ENCODE results near the gene PIBF1.

Gene PIBF1

GRCh38 chr13:73034901-73035300 is 253.0 kb downstream of the PIBF1 start:
- no peak for TF ChIP-seq CTCF (IDR thresholded peaks at IDR 0.05; ENCODE audit: borderline replicate concordance, extremely low read depth, low read length, poor library complexity, severe bottlenecking)
- TF ChIP-seq EZH2 (IDR thresholded peaks at IDR 0.05; ENCODE audit: borderline replicate concordance, low read depth, low read length, severe bottlenecking): no peak
- Histone ChIP-seq H4K20me1 (ENCODE audit: insufficient read depth, low read length) (no peaks in the 10 kb centered on the region), H3K36me3 (ENCODE audit: insufficient read depth, low read length) (no peaks in the 10 kb centered on the region), H3K4me3 (ENCODE audit: low read depth in 1 of 2, low read length in 2 of 2) (no peak overlapping the region), H3K79me2 (ENCODE audit: insufficient read depth, low read length) (no peaks in the 10 kb centered on the region), H3K4me2 (ENCODE audit: insufficient read depth, low read length) (no peak overlapping the region), H3K27me3 (ENCODE audit: insufficient read depth, low read length, poor library complexity) (no peaks in the 10 kb centered on the region), H3K4me1 (ENCODE audit: insufficient read depth, low read length) (no peaks in the 10 kb centered on the region), H3K9me3 (ENCODE audit: insufficient read depth, low read length, severe bottlenecking) (no peaks in the 10 kb centered on the region), H3K27ac (ENCODE audit: low read length) (no peak overlapping the region), H2AFZ (ENCODE audit: low read depth, low read length) (no peak overlapping the region), H3K9ac (ENCODE audit: low read depth, low read length) (no peak overlapping the region)
- ATAC-seq (ENCODE audit: insufficient read depth, low read depth) (no peak), DNase-seq (no peak)

- H3K27me3 ChIP-seq (ENCODE audit: insufficient read depth, low read length, poor library complexity): no peaks in the 10 kb centered on the region
- no peaks in the 10 kb centered on the region for H3K36me3 ChIP-seq (ENCODE audit: insufficient read depth, low read length)
- H3K79me2 ChIP-seq (ENCODE audit: insufficient read depth, low read length): no peaks in the 10 kb centered on the region
- DNase-seq (no peak), ATAC-seq (ENCODE audit: insufficient read depth, low read depth) (no peak)
- H3K9me3 ChIP-seq (ENCODE audit: insufficient read depth, low read length, severe bottlenecking): no peaks in the 10 kb centered on the region
- H3K4me2 ChIP-seq (ENCODE audit: insufficient read depth, low read length): no peak overlapping the region
- H4K20me1 ChIP-seq (ENCODE audit: insufficient read depth, low read length): no peaks in the 10 kb centered on the region
- H3K27ac ChIP-seq (ENCODE audit: low read length): no peak overlapping the region
- no peak overlapping the region for H3K4me3 ChIP-seq (ENCODE audit: low read depth in 1 of 2, low read length in 2 of 2)
- no peak overlapping the region for H2AFZ ChIP-seq (ENCODE audit: low read depth, low read length)
- TF ChIP-seq EZH2 (IDR thresholded peaks at IDR 0.05; ENCODE audit: borderline replicate concordance, low read depth, low read length, severe bottlenecking): no peak
- no peak for TF ChIP-seq CTCF (IDR thresholded peaks at IDR 0.05; ENCODE audit: borderline replicate concordance, extremely low read depth, low read length, poor library complexity, severe bottlenecking)
- no peaks in the 10 kb centered on the region for H3K4me1 ChIP-seq (ENCODE audit: insufficient read depth, low read length)
- H3K9ac ChIP-seq (ENCODE audit: low read depth, low read length): no peak overlapping the region
These were observed 253.7 kb downstream of the PIBF1 start for GRCh38 chr13:73035660-73036059.

GRCh38 chr13:73036566-73036965 is 254.6 kb downstream of the PIBF1 start:
- H2AFZ ChIP-seq (ENCODE audit: low read depth, low read length): no peak overlapping the region
- H3K27me3 ChIP-seq (ENCODE audit: insufficient read depth, low read length, poor library complexity): no peaks in the 10 kb centered on the region
- H3K79me2 ChIP-seq (ENCODE audit: insufficient read depth, low read length): no peaks in the 10 kb centered on the region
- no peak overlapping the region for H3K4me3 ChIP-seq (ENCODE audit: low read depth in 1 of 2, low read length in 2 of 2)
- TF ChIP-seq CTCF (IDR thresholded peaks at IDR 0.05; ENCODE audit: borderline replicate concordance, extremely low read depth, low read length, poor library complexity, severe bottlenecking): no peak
- TF ChIP-seq EZH2 (IDR thresholded peaks at IDR 0.05; ENCODE audit: borderline replicate concordance, low read depth, low read length, severe bottlenecking): no peak
- H3K9me3 ChIP-seq (ENCODE audit: insufficient read depth, low read length, severe bottlenecking): no peaks in the 10 kb centered on the region
- no peak overlapping the region for H3K27ac ChIP-seq (ENCODE audit: low read length)
- DNase-seq (no peak), ATAC-seq (ENCODE audit: insufficient read depth, low read depth) (no peak)
- H3K9ac ChIP-seq (ENCODE audit: low read depth, low read length): no peak overlapping the region
- no peaks in the 10 kb centered on the region for H3K36me3 ChIP-seq (ENCODE audit: insufficient read depth, low read length)
- no peak overlapping the region for H3K4me2 ChIP-seq (ENCODE audit: insufficient read depth, low read length)
- no peaks in the 10 kb centered on the region for H3K4me1 ChIP-seq (ENCODE audit: insufficient read depth, low read length)
- H4K20me1 ChIP-seq (ENCODE audit: insufficient read depth, low read length): no peaks in the 10 kb centered on the region

- Histone ChIP-seq H3K27me3 (ENCODE audit: insufficient read depth, low read length, poor library complexity) (no peaks in the 10 kb centered on the region), H3K27ac (ENCODE audit: low read length) (no peak overlapping the region), H3K9me3 (ENCODE audit: insufficient read depth, low read length, severe bottlenecking) (no peaks in the 10 kb centered on the region), H3K4me1 (ENCODE audit: insufficient read depth, low read length) (no peaks in the 10 kb centered on the region), H3K36me3 (ENCODE audit: insufficient read depth, low read length) (no peaks in the 10 kb centered on the region), H3K79me2 (ENCODE audit: insufficient read depth, low read length) (no peaks in the 10 kb centered on the region), H3K4me2 (ENCODE audit: insufficient read depth, low read length) (no peak overlapping the region), H3K9ac (ENCODE audit: low read depth, low read length) (no peak overlapping the region), H4K20me1 (ENCODE audit: insufficient read depth, low read length) (no peaks in the 10 kb centered on the region), H3K4me3 (ENCODE audit: low read depth in 1 of 2, low read length in 2 of 2) (no peak overlapping the region), H2AFZ (ENCODE audit: low read depth, low read length) (no peak overlapping the region)
- ATAC-seq (ENCODE audit: insufficient read depth, low read depth) (no peak), DNase-seq (no peak)
- no peak for TF ChIP-seq EZH2 (IDR thresholded peaks at IDR 0.05; ENCODE audit: borderline replicate concordance, low read depth, low read length, severe bottlenecking)
- no peak for TF ChIP-seq CTCF (IDR thresholded peaks at IDR 0.05; ENCODE audit: borderline replicate concordance, extremely low read depth, low read length, poor library complexity, severe bottlenecking)
These were observed 256.1 kb downstream of the PIBF1 start for GRCh38 chr13:73038064-73038463.

All from DND-41 (cell line).